Measurements from ENCODE around the gene ZNF438.
A peak's percentile ranks its signal among the peaks of the same experiment; 100 is the strongest.
"Not testable (repeated sequence)": the region's sequence is repeated elsewhere in the genome, so short reads cannot be mapped to it uniquely, and the experiment has no call there.

Gene ZNF438, protein sequence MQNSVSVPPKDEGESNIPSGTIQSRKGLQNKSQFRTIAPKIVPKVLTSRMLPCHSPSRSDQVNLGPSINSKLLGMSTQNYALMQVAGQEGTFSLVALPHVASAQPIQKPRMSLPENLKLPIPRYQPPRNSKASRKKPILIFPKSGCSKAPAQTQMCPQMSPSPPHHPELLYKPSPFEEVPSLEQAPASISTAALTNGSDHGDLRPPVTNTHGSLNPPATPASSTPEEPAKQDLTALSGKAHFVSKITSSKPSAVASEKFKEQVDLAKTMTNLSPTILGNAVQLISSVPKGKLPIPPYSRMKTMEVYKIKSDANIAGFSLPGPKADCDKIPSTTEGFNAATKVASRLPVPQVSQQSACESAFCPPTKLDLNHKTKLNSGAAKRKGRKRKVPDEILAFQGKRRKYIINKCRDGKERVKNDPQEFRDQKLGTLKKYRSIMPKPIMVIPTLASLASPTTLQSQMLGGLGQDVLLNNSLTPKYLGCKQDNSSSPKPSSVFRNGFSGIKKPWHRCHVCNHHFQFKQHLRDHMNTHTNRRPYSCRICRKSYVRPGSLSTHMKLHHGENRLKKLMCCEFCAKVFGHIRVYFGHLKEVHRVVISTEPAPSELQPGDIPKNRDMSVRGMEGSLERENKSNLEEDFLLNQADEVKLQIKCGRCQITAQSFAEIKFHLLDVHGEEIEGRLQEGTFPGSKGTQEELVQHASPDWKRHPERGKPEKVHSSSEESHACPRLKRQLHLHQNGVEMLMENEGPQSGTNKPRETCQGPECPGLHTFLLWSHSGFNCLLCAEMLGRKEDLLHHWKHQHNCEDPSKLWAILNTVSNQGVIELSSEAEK

DNA sequence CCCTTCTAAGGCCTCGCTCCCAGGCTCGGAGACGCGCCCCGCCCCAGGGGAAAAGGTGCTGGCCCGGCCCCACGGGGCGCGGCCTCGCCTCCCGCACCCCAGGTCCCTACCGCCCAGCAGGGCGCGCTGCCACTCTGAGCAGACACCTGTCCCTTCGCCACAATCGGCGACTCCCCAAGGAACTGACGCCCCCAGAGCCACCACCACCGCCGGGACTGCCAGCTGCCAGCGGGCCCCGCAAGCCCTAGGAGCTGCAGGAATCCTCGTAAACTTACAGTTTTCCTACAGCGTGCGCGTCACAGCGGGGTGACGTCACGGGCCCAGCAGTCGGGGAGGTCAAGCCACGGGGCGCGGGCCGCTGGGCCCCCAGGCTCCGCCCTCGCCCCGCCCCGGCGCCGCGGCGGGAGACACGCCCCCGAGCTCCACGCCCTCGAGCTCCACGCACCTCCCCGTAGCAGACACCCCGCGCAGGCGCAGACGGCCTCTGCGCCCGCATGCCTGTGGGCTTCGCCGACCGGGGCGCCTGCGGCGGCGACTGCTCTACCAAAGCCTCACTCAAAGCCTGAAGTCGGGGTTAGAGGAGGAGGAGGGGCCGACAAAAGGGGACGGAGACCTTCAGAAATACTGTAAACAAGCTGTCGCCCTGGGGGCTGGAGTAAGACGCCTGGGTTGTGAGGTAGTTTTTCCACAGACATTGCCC is at the start of gene ZNF438:
Gene ZNF438 (minus strand): TSS at position 308 of the 700 bp plus-strand sequence. CDS start 154,831 bp downstream, outside the sequence.
- DNase-seq (ENCODE audit: low read depth): peak; percentile 96

DNA sequence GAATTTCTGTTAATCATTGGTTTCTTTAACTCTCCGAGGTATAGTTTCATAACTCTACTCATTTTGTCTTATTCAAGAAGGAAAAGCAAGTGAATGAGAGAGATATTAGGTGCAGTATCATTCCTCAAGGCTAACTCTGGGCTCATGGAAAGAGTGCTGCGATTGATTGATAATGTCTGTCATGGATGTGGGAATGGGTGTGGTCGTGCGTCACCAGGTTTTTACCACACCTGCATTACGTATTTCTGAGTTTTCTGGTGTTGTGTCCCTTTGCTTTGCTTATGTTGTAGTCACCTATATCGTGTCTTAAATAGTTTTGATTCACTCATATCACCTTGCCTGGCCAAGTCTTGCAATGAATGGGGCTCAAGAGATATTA is 44.9 kb upstream of the ZNF438 start:
- DNase-seq (ENCODE audit: low read depth): no peak

DNA sequence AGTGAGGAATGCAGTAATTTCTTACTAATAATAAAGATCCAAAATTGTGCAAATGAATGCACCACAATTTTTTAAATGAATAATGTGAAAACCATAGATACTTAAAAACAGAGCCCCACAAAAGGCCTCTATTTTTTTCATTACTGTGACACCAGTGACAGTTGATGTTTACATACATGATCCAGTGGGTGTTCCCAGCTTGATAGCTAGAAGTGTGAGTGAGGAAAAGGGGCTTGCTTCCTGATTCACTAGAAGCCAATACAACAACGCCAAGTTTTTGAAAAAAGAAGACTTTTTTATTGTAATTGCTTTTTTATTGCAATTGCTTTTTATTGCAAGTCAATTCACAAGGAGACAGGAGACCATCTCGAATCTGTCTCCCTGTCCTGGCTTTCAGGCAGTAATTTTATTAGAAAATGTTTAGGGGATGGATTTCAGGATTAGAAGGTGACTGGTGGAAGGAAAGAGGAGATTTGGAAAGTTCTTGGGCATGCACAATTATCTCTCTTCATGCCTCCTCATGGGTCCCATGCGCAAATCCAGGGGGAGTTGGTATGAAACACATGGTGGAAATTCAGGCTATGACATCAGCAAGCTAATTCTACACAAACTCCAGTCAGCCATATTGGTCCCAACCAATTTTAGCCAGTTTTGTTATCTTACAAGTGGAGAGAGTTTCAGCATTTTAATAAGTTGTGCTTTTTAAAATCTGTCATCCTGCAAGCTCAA is 44.4 kb upstream of the ZNF438 start:
- no peak for DNase-seq (ENCODE audit: low read depth)

DNA sequence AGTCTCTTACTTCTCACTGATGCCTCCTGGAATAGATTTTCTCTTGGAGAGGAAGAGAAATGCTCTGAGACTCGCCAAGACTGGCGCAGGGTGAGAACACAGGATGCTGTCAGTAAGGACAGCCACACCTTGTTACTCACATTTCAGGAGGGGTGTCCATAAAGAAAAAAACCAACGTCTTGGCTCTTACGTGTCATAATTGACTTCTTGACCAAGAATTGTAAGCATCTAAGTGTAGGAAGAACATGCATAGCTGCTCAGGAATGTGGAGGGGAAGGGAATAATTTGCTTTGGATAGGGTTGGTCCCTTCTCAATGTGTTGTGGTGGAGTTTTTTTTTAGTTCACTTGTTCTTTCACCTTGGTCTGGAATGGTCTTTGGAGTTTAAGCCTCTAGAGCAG is 43.8 kb upstream of the ZNF438 start:
- peak; percentile 92 for DNase-seq (ENCODE audit: low read depth)

DNA sequence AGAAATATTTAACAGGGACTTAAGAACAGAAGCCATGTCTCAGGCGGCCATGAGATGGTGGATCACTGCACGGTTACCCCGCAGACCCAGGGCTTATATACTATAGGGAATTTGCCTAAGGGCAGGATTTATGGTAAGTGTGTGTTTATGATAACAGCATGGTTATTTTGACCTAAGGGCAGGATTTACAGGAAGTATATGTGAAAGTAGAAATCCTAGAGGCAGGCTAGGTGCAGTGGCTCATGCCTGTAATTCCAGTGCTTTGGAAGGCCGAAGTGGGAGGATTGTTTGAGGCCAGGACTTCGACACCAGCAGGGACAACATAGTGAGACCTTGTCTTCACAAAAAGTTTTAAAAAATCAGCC is 43.0 kb upstream of the ZNF438 start:
- DNase-seq (ENCODE audit: low read depth): no peak

DNA sequence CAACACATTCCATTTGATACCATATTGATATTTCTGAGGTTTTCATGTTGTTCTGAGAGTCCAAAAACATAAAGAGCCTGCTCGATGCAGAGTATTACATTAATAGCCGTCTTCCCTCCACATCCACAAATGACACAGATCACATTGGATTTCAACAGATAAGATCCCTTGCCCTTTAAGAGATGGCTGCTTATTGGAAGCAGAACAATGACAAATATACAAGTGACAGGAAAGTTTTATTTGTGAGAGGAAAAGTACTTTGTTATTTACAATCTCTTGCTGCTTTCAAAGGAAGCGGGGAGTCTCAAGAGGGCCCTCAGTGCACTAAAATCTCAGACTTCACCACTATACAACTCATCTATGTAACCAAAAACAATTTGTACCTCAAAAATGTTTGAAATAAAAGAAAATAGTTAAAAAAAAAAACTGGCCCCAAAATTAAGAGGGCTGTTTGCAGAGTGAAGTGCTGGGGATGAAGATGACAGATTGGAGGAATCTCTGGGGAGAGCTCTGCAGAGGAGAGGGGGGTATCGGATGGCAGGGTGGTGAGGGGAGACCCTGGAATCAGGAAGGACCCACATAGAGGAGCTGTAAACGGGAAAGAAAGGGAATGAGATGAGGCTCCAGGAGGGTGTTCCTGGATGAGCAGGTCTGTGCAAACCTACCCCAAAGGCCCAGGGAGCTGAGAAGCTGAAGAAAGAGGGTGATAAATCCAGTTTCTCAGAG is 42.5 kb upstream of the ZNF438 start:
- no peak for DNase-seq (ENCODE audit: low read depth)

DNA sequence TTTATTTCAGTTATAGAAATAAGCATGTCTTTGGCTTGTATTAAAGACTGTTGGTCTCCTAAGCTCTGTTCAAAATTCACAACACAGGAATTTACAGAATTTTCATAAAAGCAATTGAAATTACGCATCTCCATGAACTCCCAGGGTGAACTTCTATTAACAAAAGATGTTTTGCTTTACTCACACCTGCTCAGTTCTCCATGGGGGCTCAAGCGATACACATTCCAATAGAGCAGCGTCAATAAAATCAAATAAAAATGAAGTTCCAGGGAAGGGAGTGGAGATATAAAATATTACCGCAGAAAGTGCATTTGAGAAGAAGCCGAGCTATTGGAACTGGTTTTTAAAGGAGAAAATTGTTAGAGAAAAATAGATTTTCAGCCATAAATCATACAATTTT is 41.5 kb upstream of the ZNF438 start:
- no peak for DNase-seq (ENCODE audit: low read depth)

DNA sequence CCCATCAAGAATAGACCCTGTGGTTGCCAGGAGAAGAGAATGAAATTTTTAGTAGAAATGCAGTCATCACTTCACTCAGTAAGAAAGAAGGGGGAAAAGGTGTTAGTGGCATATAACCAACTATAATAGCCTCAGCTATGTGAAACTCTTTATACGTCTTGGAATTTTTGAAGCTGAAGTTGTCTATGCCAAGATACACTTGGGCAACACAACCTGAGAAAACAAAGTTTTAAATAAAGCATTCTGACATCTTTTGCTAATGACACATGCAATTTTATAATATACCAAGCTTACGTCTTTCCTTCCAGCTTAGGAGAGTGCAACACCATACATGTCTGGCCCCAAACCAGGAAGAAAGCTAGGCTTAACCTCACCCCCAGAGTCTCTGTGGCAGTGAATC is 40.8 kb upstream of the ZNF438 start:
- DNase-seq (ENCODE audit: low read depth): no peak

DNA sequence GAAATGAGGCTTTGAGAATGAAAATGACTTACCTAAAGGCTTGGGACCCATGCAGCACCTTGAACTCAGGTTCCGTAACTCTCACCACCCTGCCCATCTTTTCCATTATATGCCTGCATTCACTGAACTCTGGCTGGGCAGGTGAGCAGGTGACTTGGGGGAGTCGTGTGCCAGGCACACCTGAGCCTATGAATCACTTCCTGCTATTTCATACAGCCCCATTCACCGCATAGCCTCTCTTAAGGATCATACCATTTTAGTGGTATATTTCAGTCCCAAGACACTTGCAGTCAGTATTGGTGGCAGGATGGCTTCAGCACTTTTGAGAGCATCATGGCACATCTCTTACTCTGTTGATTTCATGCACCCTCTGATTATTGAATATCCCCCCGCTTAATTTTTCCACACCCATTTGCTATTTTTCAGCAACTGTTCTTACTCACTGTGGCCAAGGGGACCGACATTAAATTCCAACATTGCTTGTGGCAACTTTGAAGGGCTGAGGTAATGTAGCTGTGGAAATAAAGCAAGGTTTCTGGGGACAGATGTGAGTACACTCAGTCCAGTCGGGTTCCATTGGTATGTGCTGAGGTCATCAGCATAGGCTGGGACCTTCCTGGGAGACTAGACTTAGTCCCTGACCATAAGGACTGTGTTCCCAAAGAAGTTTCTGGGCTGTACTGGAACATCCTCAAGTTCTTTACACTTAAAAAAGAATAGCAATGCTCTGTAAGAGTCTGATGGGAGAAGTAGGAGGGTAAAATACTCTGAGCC is 39.8 kb upstream of the ZNF438 start:
- peak; percentile 83 for DNase-seq (ENCODE audit: low read depth)

DNA sequence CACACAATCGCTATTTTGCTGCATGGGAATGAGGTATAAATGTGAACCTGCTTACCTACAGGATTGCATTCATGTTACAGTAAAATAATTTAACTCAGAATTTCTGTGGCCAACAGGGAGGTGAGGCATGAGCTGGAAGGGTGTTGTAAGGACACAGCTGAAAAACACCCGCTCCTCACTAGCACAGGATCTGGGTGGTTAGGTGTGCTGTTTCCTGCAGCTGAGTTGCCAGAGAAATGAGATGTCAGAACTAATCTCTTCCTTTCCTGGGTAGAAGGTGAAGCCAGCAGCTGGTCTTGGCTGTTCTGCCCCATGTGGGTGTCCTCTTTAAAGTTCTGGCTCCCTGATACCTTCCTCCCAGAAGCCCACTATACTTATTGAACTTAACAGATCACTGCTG is 39.0 kb upstream of the ZNF438 start:
- no peak for DNase-seq (ENCODE audit: low read depth)

DNA sequence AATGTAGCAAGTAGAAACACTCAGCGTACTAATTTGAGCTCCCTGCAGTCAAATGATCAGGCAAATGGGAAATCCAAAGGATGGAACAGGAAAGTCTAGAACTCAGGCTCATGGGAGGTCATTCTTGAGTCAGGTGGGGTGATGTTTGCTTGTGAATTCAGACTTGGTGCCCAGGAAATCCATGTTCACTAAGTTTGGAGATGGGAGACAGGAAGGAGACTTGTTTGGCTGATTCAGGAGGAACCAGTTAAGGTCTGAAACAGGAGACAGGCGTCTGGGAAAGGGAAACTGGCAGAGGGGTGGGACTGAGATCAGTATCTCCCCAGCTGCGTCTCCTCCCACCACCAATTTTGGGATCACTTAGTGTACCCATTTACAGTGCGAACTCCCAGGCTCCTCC is 38.4 kb upstream of the ZNF438 start:
- DNase-seq (ENCODE audit: low read depth): no peak

DNA sequence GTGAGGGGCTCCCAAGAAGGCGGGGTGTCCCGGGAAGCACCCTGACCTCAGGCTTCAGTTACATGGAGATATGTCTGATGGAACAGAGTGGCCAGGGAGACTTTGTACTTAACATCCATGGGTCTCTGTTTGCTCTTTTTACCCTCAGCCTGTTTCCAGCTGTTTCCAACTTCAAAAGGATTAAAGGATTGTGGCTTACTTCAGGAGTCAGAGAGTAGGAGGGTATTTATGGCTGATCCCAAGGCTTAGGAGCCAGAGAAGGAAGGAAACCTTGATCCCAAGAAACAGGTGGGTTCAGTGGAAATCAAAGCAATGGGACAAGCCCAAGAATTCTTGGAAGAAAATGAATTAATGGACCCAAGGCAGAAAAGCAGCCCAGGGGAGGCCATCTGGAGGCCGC is 37.7 kb upstream of the ZNF438 start:
- DNase-seq (ENCODE audit: low read depth): no peak

DNA sequence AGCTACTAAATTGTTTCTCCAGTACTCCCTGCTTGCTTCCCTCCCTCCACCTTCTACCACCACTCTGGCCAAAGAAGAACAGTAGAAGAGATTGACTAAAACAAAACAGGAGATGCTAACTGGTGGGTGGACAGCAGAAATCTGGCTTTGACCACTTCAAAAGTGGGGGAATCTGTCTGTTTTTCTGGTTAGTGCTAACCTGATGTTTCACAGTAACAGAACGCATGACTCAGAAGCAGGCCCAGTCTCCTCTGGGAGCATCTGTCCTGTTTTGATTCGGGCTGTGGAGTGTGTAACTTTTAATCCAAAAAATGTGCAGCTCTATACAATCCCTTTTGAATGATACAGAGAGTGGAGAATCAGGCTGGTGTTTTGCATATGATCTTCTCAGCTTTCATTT is 32.7 kb upstream of the ZNF438 start:
- peak; percentile 69 for DNase-seq (ENCODE audit: low read depth)

DNA sequence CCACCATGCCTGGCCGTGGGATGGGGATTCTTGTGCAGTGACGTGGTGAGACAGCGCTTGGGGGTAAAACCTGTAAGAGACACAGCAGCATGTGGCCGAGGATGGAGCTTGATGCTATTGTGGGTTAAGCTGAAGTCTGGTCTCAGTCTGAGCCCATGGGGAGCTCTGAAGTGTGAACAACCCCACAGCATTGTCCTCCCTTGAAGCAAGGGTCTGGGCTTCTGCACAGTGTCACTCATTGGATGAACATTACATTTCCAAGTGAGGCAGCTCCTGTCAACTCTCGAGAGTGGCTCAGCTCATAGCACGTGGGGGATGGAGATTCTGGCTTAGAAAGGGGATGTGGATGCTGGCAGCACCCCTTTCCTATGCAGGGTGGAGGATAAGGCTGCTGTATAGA is 32.2 kb upstream of the ZNF438 start:
- no peak for DNase-seq (ENCODE audit: low read depth)

DNA sequence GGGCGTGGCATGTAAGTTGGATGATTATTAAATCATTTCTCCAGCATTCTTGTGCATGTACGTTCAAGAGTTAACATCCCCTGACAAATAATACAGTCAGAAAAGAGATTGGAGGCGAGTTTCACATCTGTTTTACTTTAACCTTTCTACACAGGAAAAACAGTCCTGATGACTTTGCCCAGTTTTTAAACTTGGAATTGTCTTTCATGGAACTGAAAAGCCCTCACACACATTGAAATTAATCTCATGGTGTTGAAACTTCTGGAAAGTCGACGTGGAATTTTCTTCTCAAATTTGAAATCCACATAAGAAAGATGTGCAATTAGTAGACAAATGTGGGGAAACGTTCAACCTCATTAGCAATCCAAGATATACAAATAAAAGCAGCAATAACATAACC is 31.2 kb upstream of the ZNF438 start:
- peak; percentile 26 for DNase-seq (ENCODE audit: low read depth)

DNA sequence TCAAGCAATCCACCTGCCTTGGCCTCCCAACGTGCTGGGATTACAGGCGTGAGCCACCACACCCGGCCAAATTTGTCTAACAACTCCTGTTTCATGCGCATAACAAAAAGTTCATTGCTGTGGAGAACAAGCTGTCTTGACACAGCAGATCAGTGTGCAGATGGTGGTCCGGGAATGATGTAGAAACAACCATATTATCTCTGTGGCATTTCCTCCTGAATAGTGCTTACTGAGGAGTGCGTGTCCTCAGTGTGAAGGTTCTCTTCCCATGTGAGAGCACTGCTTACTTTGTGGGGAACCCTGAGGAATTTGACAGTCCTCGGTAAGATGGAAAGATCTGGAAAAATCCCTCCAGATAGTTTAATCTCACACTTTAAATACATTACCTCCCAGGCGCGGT is 30.3 kb upstream of the ZNF438 start:
- DNase-seq (ENCODE audit: low read depth): no peak

DNA sequence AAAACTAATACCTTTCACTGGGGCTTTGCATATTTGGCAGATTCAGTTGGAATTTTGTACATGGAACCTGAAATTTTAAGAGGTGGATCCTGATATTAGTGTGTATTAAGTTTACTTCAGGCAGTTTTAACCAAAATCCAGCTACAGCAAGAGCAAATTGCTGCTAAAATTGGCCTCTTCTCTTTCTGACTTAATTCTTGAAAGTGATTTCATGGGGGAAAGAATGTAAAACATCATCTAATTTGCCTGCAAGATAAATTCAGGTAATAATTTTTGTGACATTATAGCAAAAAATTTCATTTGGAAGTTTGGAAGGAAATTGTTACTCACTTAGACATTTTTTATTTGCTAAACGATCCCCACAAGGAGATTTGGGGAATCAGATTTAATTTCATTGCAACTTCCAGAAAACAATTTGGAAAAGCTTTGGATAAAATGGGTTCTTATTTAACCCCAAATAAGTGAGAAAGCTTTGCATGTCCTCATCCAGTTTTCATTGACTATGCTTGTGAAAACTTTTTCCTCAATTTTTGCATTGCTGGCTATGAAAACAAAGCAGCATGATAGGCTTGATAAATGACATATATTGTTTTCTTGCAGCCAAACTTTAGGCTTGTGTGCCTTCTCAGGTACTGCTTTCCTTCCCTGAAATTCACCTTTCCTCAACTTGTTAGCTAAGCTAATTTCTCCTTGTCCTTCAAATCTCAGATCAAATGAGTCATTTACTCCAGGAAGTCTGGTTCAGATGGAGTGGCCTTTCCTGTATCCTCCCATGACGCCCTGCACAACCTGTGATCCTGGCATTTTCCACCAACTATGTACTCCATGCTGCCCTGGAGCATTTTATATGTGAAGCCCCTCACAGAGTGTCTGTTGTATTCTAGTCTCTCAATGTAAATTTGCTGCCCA is 27.4 kb upstream of the ZNF438 start:
- peak; percentile 19 for DNase-seq (ENCODE audit: low read depth)

DNA sequence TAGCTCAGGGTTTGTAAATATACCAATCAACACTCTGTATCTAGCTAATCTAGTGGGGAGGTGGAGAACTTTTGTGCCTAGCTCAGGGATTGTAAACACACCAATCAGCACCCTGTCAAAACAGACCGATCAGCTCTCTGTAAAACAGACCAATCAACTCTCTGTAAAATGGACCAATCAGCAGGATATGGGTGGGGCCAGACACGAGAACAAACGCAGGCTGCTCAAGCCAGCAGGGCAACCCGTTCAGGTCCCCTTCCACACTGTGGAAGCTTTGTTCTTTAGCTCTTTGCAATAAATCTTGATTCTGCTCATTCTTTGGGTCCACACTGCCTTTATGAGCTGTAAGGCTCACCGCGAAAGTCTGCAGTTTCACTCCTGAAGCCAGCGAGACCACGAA is 25.0 kb upstream of the ZNF438 start:
- DNase-seq (ENCODE audit: low read depth): not testable (repeated sequence)

DNA sequence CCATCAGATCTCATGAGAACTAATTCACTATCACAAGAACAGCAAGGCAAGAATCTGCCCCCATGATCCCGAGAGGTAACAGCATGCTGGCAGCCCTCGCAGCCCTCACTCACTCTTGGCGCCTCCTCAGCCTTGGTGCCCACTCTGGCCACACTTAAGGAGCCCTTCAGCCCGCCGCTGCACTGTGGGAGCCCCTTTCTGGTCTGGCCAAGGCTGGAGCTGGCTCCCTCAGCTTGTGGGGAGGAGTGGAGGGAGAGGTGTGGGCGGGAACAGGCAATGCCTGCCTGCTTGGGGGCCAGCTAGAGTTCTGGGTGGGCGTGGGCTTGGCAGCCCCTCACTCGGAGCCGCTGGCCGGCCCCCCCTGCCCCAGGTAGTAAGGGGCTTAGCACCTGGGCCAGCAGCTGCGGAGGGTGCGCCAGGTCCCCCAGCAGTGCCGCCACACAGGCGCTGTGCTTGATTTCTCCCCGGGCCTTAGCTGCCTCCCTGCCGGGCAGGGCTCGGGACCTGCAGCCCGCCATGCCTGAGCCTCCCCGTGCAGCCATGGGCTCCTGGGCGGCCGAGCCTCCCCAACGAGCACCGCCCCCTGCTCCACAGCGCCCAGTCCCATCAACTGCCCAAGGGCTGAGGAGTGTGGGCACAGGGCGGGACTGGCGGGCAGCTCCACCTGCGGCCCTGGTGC is 24.0 kb upstream of the ZNF438 start:
- no peak for DNase-seq (ENCODE audit: low read depth)

Data from EH (cell line).